H1 (cell line): ENCODE measurements around the gene MED29. TPM values are rescaled to one million over a fixed set of nuclear protein-coding genes. Genes with fewer than 3 reads are reported as not detected.

Experiments used
- CTCF ChIA-PET: fragments of 300-600 bp; sonication (Branson Sonifier 250); formaldehyde crosslinking; loops from one replicate; lab custom pipeline; 2021; ENCODE audit not compliant: partially characterized antibody; lab: Charles Lee
- POLR2A ChIA-PET: fragments of 300-600 bp; sonication (Branson Sonifier 250); formaldehyde crosslinking; loops from one replicate; lab custom pipeline; 2021; ENCODE audit warnings: inconsistent platforms; ENCODE audit not compliant: partially characterized antibody; lab: Charles Lee
- DNase-seq, 2 experiments: peaks; one replicate each; pipeline versions ENCODE4 v3.0.0 to v3.0.0-alpha.2; 2010 to 2022; ENCODE audit warnings: low spot score in 2 of 2, low read depth in 1 of 2, mixed read lengths in 1 of 2
- FAIRE-seq: peaks from 2 replicates; lab custom pipeline; 2011; peaks lifted over from hg19 to GRCh38; lab: Jason Lieb, UNC
- H2AFZ ChIP-seq: 2 replicates; pipeline ENCODE4 v1.8.1; 2012; ENCODE audit warnings: low read length, inconsistent platforms
- H2AK5ac ChIP-seq: 2 replicates; pipeline ENCODE4 v1.6.1; 2013; ENCODE audit warnings: low read depth, low read length
- H2BK120ac ChIP-seq: replicated peaks from 2 replicates; pipeline ENCODE3; 2013; ENCODE audit warnings: low read depth, low read length, inconsistent platforms
- H2BK12ac ChIP-seq: 2 replicates; pipeline ENCODE4 v1.6.1; 2013; ENCODE audit warnings: low read depth, low read length
- H2BK15ac ChIP-seq: 2 replicates; pipeline ENCODE4 v1.6.1; 2013; ENCODE audit warnings: low read length
- H2BK20ac ChIP-seq: 2 replicates; pipeline ENCODE4 v1.6.1; 2013; ENCODE audit warnings: low read length
- H2BK5ac ChIP-seq: 2 replicates; pipeline ENCODE4 v1.6.1; 2013; ENCODE audit warnings: low read depth, low read length
- H3K14ac ChIP-seq: 2 replicates; pipeline ENCODE4 v1.6.1; 2013; ENCODE audit warnings: inconsistent platforms; ENCODE audit not compliant: insufficient read length
- H3K18ac ChIP-seq: 2 replicates; pipeline ENCODE4 v1.6.1; 2013; ENCODE audit warnings: low read length; ENCODE audit errors: extremely low read depth
- H3K23ac ChIP-seq: 2 replicates; pipeline ENCODE4 v1.6.1; 2013; ENCODE audit warnings: inconsistent platforms; ENCODE audit not compliant: insufficient read length
- H3K23me2 ChIP-seq: 2 replicates; pipeline ENCODE4 v1.6.1; 2013; ENCODE audit warnings: low read depth, low read length
- H3K27ac ChIP-seq: 2 replicates; pipeline ENCODE4 v1.6.1; 2011; ENCODE audit warnings: low read depth, low read length, inconsistent platforms
- H3K27me3 ChIP-seq, 4 experiments: replicated peaks in 1 of 4; 1 replicate in 1 of 4; 2 replicates in 3 of 4; pipeline versions ENCODE4 v1.6.1 to v1.8.1; 2011 to 2013; ENCODE audit warnings: low read length in 3 of 4, mild to moderate bottlenecking in 3 of 4, inconsistent platforms in 2 of 4, mixed read lengths in 2 of 4, moderate library complexity in 1 of 4; ENCODE audit not compliant: control insufficient read depth in 3 of 4, insufficient read depth in 3 of 4; ENCODE audit errors: extremely low read depth in 1 of 4
- H3K36me3 ChIP-seq, 4 experiments: 2 replicates each; pipeline versions ENCODE4 v1.6.1 to v1.8.1; 2011 to 2013; ENCODE audit warnings: mild to moderate bottlenecking in 4 of 4, low read length in 3 of 4, moderate library complexity in 2 of 4, control low read depth in 1 of 4, inconsistent platforms in 1 of 4; ENCODE audit not compliant: insufficient read depth in 4 of 4, control insufficient read depth in 2 of 4
- H3K4ac ChIP-seq: replicated peaks from 2 replicates; pipeline ENCODE3; 2013; ENCODE audit warnings: low read length, low read depth, mixed read lengths, inconsistent platforms; ENCODE audit not compliant: insufficient read length
- H3K4me1 ChIP-seq, 4 experiments: replicated peaks in 1 of 4; 1 replicate in 1 of 4; 2 replicates in 3 of 4; pipeline versions ENCODE4 v1.6.1 to v1.8.1; 2011 to 2013; ENCODE audit warnings: low read length in 3 of 4, inconsistent platforms in 2 of 4, mixed read lengths in 1 of 4; ENCODE audit not compliant: insufficient read depth in 4 of 4, control insufficient read depth in 3 of 4
- H3K4me2 ChIP-seq, 2 experiments: 2 replicates each; pipeline versions ENCODE4 v1.6.1 to v1.8.1; 2011 to 2013; ENCODE audit warnings: low read depth in 2 of 2, low read length in 2 of 2, control low read depth in 1 of 2, inconsistent platforms in 1 of 2, mild to moderate bottlenecking in 1 of 2; ENCODE audit not compliant: insufficient read depth in 1 of 2
- H3K4me3 ChIP-seq, 4 experiments: fragments of 200-600, 300-600 bp in 1 of 4; sonication (generic), shearing (Covaris generic), sonication (Bioruptor Twin) in 1 of 4; 2 replicates each; pipeline versions ENCODE4 v1.5.1 to v1.8.1; 2011 to 2016; ENCODE audit warnings: low read length in 4 of 4, low read depth in 3 of 4, control low read depth in 2 of 4, inconsistent platforms in 2 of 4, mild to moderate bottlenecking in 2 of 4, mixed read lengths in 1 of 4, moderate library complexity in 1 of 4; ENCODE audit not compliant: insufficient read depth in 2 of 4; ENCODE audit errors: extremely low read depth in 1 of 4
- H3K56ac ChIP-seq: replicated peaks from 2 replicates; pipeline ENCODE3; 2013; ENCODE audit warnings: low read depth, mild to moderate bottlenecking, mixed read lengths, low read length, inconsistent platforms; ENCODE audit not compliant: insufficient read length
- H3K79me1 ChIP-seq: 2 replicates; pipeline ENCODE4 v1.6.1; 2013; ENCODE audit warnings: low read depth, low read length, control low read depth
- H3K79me2 ChIP-seq, 2 experiments: 2 replicates each; pipeline versions ENCODE4 v1.6.1 to v1.8.1; 2012 to 2013; ENCODE audit warnings: low read length in 2 of 2, mild to moderate bottlenecking in 2 of 2, inconsistent platforms in 1 of 2; ENCODE audit not compliant: insufficient read depth in 2 of 2, control insufficient read depth in 1 of 2
- H3K9ac ChIP-seq, 4 experiments: replicated peaks in 1 of 4; 1 replicate in 1 of 4; 2 replicates in 3 of 4; pipeline versions ENCODE4 v1.6.1 to v1.8.1; 2011 to 2013; ENCODE audit warnings: low read depth in 3 of 4, low read length in 3 of 4, control low read depth in 2 of 4, mild to moderate bottlenecking in 2 of 4, moderate library complexity in 2 of 4, inconsistent platforms in 1 of 4; ENCODE audit errors: extremely low read depth in 1 of 4
- H3K9me3 ChIP-seq, 2 experiments: 2 replicates each; pipeline versions ENCODE4 v1.6.1 to v1.8.1; 2012 to 2013; ENCODE audit warnings: mild to moderate bottlenecking in 2 of 2, moderate library complexity in 2 of 2, control low read depth in 1 of 2, inconsistent platforms in 1 of 2, low read depth in 1 of 2, low read length in 1 of 2, mixed read lengths in 1 of 2; ENCODE audit not compliant: insufficient read depth in 2 of 2
- H4K20me1 ChIP-seq, 2 experiments: replicated peaks in 1 of 2; 2 replicates each; pipeline versions ENCODE3 to v1.8.1; 2011 to 2013; ENCODE audit warnings: inconsistent platforms in 2 of 2, low read length in 2 of 2, mild to moderate bottlenecking in 1 of 2; ENCODE audit not compliant: insufficient read depth in 2 of 2, control insufficient read depth in 1 of 2
- H4K5ac ChIP-seq: 2 replicates; pipeline ENCODE4 v1.6.1; 2013; ENCODE audit warnings: low read length, low read depth, mixed read lengths, inconsistent platforms; ENCODE audit not compliant: insufficient read length
- H4K8ac ChIP-seq: 2 replicates; pipeline ENCODE4 v1.8.0; 2013; ENCODE audit warnings: mild to moderate bottlenecking, moderate library complexity, low read length, inconsistent platforms; ENCODE audit not compliant: insufficient read depth; ENCODE audit errors: extremely low read depth
- H4K91ac ChIP-seq: replicated peaks from 2 replicates; pipeline ENCODE3; 2013; ENCODE audit warnings: low read length, mixed read lengths, inconsistent platforms; ENCODE audit not compliant: insufficient read length
- ASH2L ChIP-seq: fragments of 200-600, 300-600 bp; sonication (generic); IDR thresholded peaks from one replicate; pipeline ENCODE4 v1.7.1; 2017; ENCODE audit warnings: low read length
- ATF3 ChIP-seq: IDR thresholded peaks from 2 replicates; pipeline ENCODE4 v1.6.1; 2011; ENCODE audit warnings: low read depth, mild to moderate bottlenecking, low read length; ENCODE audit not compliant: insufficient read depth
- BACH1 ChIP-seq: IDR thresholded peaks from 2 replicates; pipeline ENCODE4 v1.6.1; 2012; ENCODE audit warnings: low read length, improper control_type of control experiment
- CBX8 ChIP-seq: fragments of 300-800, 300-1000 bp; sonication (generic); IDR thresholded peaks from 2 replicates; pipeline ENCODE4 v1.7.1; 2016; ENCODE audit warnings: low read depth, low read length, borderline replicate concordance
- EP300 ChIP-seq, 2 experiments: IDR thresholded peaks; 1 replicate in 1 of 2; 2 replicates in 1 of 2; pipeline ENCODE4 v1.6.1; 2011 to 2012; ENCODE audit warnings: low read depth in 2 of 2, low read length in 2 of 2, mild to moderate bottlenecking in 2 of 2, borderline replicate concordance in 1 of 2, inconsistent platforms in 1 of 2, moderate library complexity in 1 of 2
- EZH2 ChIP-seq: fragments of 200-600 bp; sonication (generic); IDR thresholded peaks from 2 replicates; pipeline ENCODE4 v1.7.1; 2012; ENCODE audit warnings: low read depth, mild to moderate bottlenecking, moderate library complexity, low read length, inconsistent platforms; ENCODE audit not compliant: severe bottlenecking
- KDM1A ChIP-seq: fragments of 200-600, 300-600 bp; sonication (generic); IDR thresholded peaks from 2 replicates; pipeline ENCODE4 v1.7.1; 2016; ENCODE audit warnings: mild to moderate bottlenecking, low read length, borderline replicate concordance
- POLR2A ChIP-seq, 2 experiments: IDR thresholded peaks; 1 replicate in 1 of 2; 2 replicates in 1 of 2; pipeline ENCODE4 v1.6.1; 2011; ENCODE audit warnings: low read depth in 2 of 2, low read length in 2 of 2, mild to moderate bottlenecking in 2 of 2; ENCODE audit errors: control extremely low read depth in 1 of 2
- POU5F1 ChIP-seq: IDR thresholded peaks from 2 replicates; pipeline ENCODE4 v1.6.1; 2011; ENCODE audit warnings: low read depth, mild to moderate bottlenecking, low read length, moderate library complexity
- RXRA ChIP-seq: IDR thresholded peaks from 2 replicates; pipeline ENCODE4 v1.6.1; 2011; ENCODE audit warnings: low read depth, mild to moderate bottlenecking, low read length, moderate library complexity; ENCODE audit not compliant: insufficient read depth
- TAF7 ChIP-seq: optimal IDR thresholded peaks from 2 replicates; pipeline ENCODE3; 2011; ENCODE audit warnings: low read depth, mild to moderate bottlenecking, inconsistent platforms, low read length, moderate library complexity, borderline replicate concordance
- TBP ChIP-seq: IDR thresholded peaks from 2 replicates; pipeline ENCODE4 v1.6.1; 2011; ENCODE audit warnings: low read depth, low read length, improper control_type of control experiment
- WGBS, 2 experiments: shearing (Covaris generic) in 1 of 2; methylation state at CpG; one replicate each; pipeline versions ENCODE4 v1.1.6 to v1.1.7; 2013 to 2015; ENCODE audit warnings: low lambda C conversion rate in 2 of 2, mixed read lengths in 2 of 2, inconsistent platforms in 1 of 2, low coverage in 1 of 2, missing lambda C conversion rate in 1 of 2; ENCODE audit not compliant: insufficient replicate concordance in 2 of 2, insufficient coverage in 1 of 2, insufficient read length in 1 of 2; ENCODE audit errors: extremely low coverage in 1 of 2, missing lambda C conversion rate in 1 of 2; 5-methylcytosine and 5-hydroxymethylcytosine counted together
- polyA plus RNA-seq, 7 experiments: library from polyadenylated mRNA; depleted of rRNA in 3 of 7; stranded (reverse) in 5 of 7; unstranded in 2 of 7; fragments of >200 nt in 5 of 7; fragments of 200-250 nt in 2 of 7; gene quantifications; 1 replicate in 5 of 7; 2 replicates in 1 of 7; 4 replicates in 1 of 7; pipeline versions ENCODE4 v1.2.1 to v1.2.3, GENCODE V29; 2011 to 2013; ENCODE audit warnings: missing spikeins in 2 of 7, mixed read lengths in 2 of 7
- total RNA-seq: library from RNA; stranded (reverse); fragmentation: NEBNext Ultra II Directional; extraction: Animal tissue kit (Norgen Biotek cat#: 25700); gene quantifications from 2 replicates; pipeline ENCODE4 v1.2.1, GENCODE V29; 2021

The MED29 gene
- total and polyA plus RNA-seq, 2 of the 8 experiments (the other 6 are each of a cell fraction or from before 2014, with no cell fraction given), result 31.1 to 52.5 TPM

- peaks cover 0 to 21% (median 0%) of the 10 kb centered on the region in 4 experiments; a peak in 4 of 8 replicates for H3K36me3 ChIP-seq
- no peak overlapping the region for H3K18ac ChIP-seq
- H2AK5ac ChIP-seq, result no peak overlapping the region
- H3K4me1 ChIP-seq, result peaks cover 0 to 3% (median under 1%) of the 10 kb centered on the region in 4 experiments; a peak in 3 of 7 replicates
- H2BK12ac ChIP-seq, result no peak overlapping the region
- H4K8ac ChIP-seq, result no peak overlapping the region
- no peak overlapping the region for H4K5ac ChIP-seq
- H3K27me3 ChIP-seq, result no peaks in the 10 kb centered on the region
- H2BK20ac ChIP-seq, result no peak overlapping the region
- no peak for FAIRE-seq
- no peak overlapping the region for H3K9ac ChIP-seq
- peaks cover 11 to 14% of the 10 kb centered on the region in 2 experiments for H4K20me1 ChIP-seq
- no peak overlapping the region for H3K14ac ChIP-seq
- H3K23ac ChIP-seq, result no peak overlapping the region
- no peak overlapping the region for H3K27ac ChIP-seq
- ChIA-PET CTCF (interaction anchor here (0.6 to 1.5 kb wide), 4 partner anchors 9 to 736 kb away, joined by 3 to 8 read pairs (median 3); no protein-coding TSS in a partner anchor), POLR2A (interaction anchor here (0.9 to 47.8 kb wide), 4 partner anchors 19 to 48 kb away, joined by 3 to 1154 read pairs (median 4); partner anchors contain the start of genes PLEKHG2 and RPS16)
- no peak overlapping the region for H2BK120ac ChIP-seq
- 97% methylated on average over 8 of the region's 8 CpGs; no CpG with 5 or more reads in 1 of the 2 experiments for WGBS, 2 experiments
- no peak overlapping the region for H2BK15ac ChIP-seq
- H3K4me2 ChIP-seq, result no peak overlapping the region
- no peaks in the 10 kb centered on the region for H3K9me3 ChIP-seq
- DNase-seq, result no peak
- H3K4me3 ChIP-seq, result no peak overlapping the region
- H3K4ac ChIP-seq, result no peak overlapping the region
- peaks cover 15% of the 10 kb centered on the region for H3K79me1 ChIP-seq
- no peak overlapping the region for H4K91ac ChIP-seq
- peaks cover 6% of the 10 kb centered on the region; the same call in 1 of the 2 replicates for H3K23me2 ChIP-seq
- no peak overlapping the region for H2AFZ ChIP-seq
- H3K56ac ChIP-seq, result no peak overlapping the region
- H3K79me2 ChIP-seq, result peaks cover 20 to 75% of the 10 kb centered on the region in 2 experiments
- H2BK5ac ChIP-seq, result no peak overlapping the region
- TF ChIP-seq TAF7 (no peak), TBP (no peak), BACH1 (no peak), EP300 (IDR thresholded peaks at IDR 0.05; ENCODE audit: borderline replicate concordance in 1 of 2, low read depth in 2 of 2, low read length in 2 of 2) (no peak), POLR2A (IDR thresholded peaks at IDR 0.05; ENCODE audit: control extremely low read depth in 1 of 2, low read depth in 2 of 2, low read length in 2 of 2) (no peak), ASH2L (no peak), POU5F1 (no peak), ATF3 (no peak), RXRA (no peak), EZH2 (no peak), CBX8 (no peak), KDM1A (no peak)
Observed at GRCh38 chr19:39449116-39449797, 58.1 kb downstream of the MED29 start.
